ENCODE results near the gene CRACR2A. TPM values are rescaled to one million over a fixed set of nuclear protein-coding genes. Genes with fewer than 3 reads are reported as not detected.

The CRACR2A gene
- total and polyA plus RNA-seq, 9 of the 15 experiments (the other 6 are each of a cell fraction or from before 2014, with no cell fraction given) = 2.1 to 15.1 (median 10.4) TPM

- TF ChIP-seq WHSC1 (IDR thresholded peaks at IDR 0.05; ENCODE audit: low read length) (no peak), HNRNPLL (IDR thresholded peaks at IDR 0.05; ENCODE audit: low read depth, low read length, poor library complexity, severe bottlenecking) (no peak), GABPB1 (CRISPR knock-in tag; IDR thresholded peaks at IDR 0.05) (no peak)
Measured at GRCh38 chr12:3685830-3686229, 67.1 kb downstream of the CRACR2A start (continued).

GRCh38 chr12:3684449-3685051 is 68.4 kb downstream of the CRACR2A start:
- intact Hi-C loops (cut with micrococcal nuclease) (no loop called here), in situ Hi-C loops (cut with MboI) (no loop called here)
- Histone ChIP-seq H3K4me2 (ENCODE audit: insufficient read depth, low read length) (peak overlapping the region; percentile 19; the same call in 1 of the 2 replicates), H3K4me3 (no peak overlapping the region), H4K20me1 (replicated peaks; ENCODE audit: control insufficient read depth, insufficient read depth, low read length) (0 out of 2 replicates have a peak, but pooled peaks cover 6% of the 10 kb centered on the region), H3K27me3 (ENCODE audit: control insufficient read depth in 2 of 2, insufficient read depth in 2 of 2, low read length in 2 of 2) (no peaks in the 10 kb centered on the region), H3K4me1 (replicated peaks in 1 of 2; ENCODE audit: control insufficient read depth in 2 of 2, insufficient read depth in 2 of 2, low read length in 2 of 2) (peaks cover 8 to 20% of the 10 kb centered on the region in 2 experiments; a peak in 3 of 5 replicates), H2AFZ (ENCODE audit: low read depth, low read length) (no peak overlapping the region), H3K9me3 (replicated peaks; ENCODE audit: control insufficient read depth, insufficient read depth, low read depth, low read length) (no peaks in the 10 kb centered on the region), H3K9ac (ENCODE audit: insufficient read depth in 1 of 2, low read depth in 2 of 2, low read length in 2 of 2) (no peak overlapping the region; a peak in 1 of 4 replicates), H3K36me3 (ENCODE audit: control insufficient read depth, insufficient read depth, low read length) (peaks cover 18% of the 10 kb centered on the region; the same call in 1 of the 3 replicates), H3K79me2 (ENCODE audit: control insufficient read depth, insufficient read depth, low read length) (no peaks in the 10 kb centered on the region), H3K27ac (ENCODE audit: extremely low read depth, low read depth, low read length) (peak overlapping the region; percentile 57; the same call in 2 of the 3 replicates), H3K9me1 (ENCODE audit: control insufficient read depth, insufficient read depth, low read length) (peaks cover 2% of the 10 kb centered on the region)
- WGBS (ENCODE audit: insufficient coverage, low coverage, missing lambda C conversion rate) = 30% methylated on average over 11 of the region's 12 CpGs
- peak; percentile 68 for ATAC-seq
- BruUV-seq (replicated peaks) = no TSS peak
- peak in 2 of 4 experiments; percentile 9 to 47 for DNase-seq (ENCODE audit: extremely low read depth in 1 of 4, low spot score in 3 of 4)
- CTCF ChIA-PET (ENCODE audit: low intra/inter-chr PET ratio) = no interaction called here
- POLR2A ChIA-PET = no interaction called here
- no peak for FAIRE-seq
- no peak for TF ChIP-seq ZSCAN29 (IDR thresholded peaks at IDR 0.05)
- no peak for TF ChIP-seq ZNF398 (CRISPR knock-in tag; IDR thresholded peaks at IDR 0.05)
- no peak for TF ChIP-seq MXI1 (IDR thresholded peaks at IDR 0.05; ENCODE audit: low read depth, low read length)
- TF ChIP-seq NR2C2 (CRISPR knock-in tag; IDR thresholded peaks at IDR 0.05) = no peak
- peak; percentile 40; the same call in 1 of the 2 replicates for TF ChIP-seq NR2C2 (tag; IDR thresholded peaks at IDR 0.05)
- no peak for TF ChIP-seq HMG20A (CRISPR knock-in tag; conservative IDR thresholded peaks at IDR 0.05)
- TF ChIP-seq EP400 (IDR thresholded peaks at IDR 0.05) = no peak
- no peak for TF ChIP-seq ZNF431 (CRISPR knock-in tag; IDR thresholded peaks at IDR 0.05)
- TF ChIP-seq PHB2 (IDR thresholded peaks at IDR 0.05; ENCODE audit: low read depth) = no peak
- peak; percentile 86 for TF ChIP-seq ZNF583 (CRISPR knock-in tag; IDR thresholded peaks at IDR 0.05)
- peak; percentile 40; the same call in 1 of the 2 replicates for TF ChIP-seq VEZF1 (CRISPR knock-in tag; IDR thresholded peaks at IDR 0.05)
- peak; percentile 76 for TF ChIP-seq ATF4 (CRISPR knock-in tag; IDR thresholded peaks at IDR 0.05)
- no peak for TF ChIP-seq MBD1 (CRISPR knock-in tag; IDR thresholded peaks at IDR 0.05)

All from K562 (cell line).